RWPE2 (cell line): ENCODE results near the gene PHACTR1.

Source experiments
- ATAC-seq: fragments of 200-7000 bp; cut with Tn5 transposase; 3 replicates; pipeline ENCODE4 v1.9.1; 2021; ENCODE audit warnings: low read depth
- DNase-seq: peaks from one replicate; pipeline ENCODE4 v3.0.0-alpha.2; 2020; ENCODE audit warnings: low spot score
- H3K27ac ChIP-seq: fragments of 450-650 bp; 2 replicates; pipeline ENCODE4 v1.5.1; 2017; ENCODE audit warnings: mild to moderate bottlenecking; ENCODE audit not compliant: poor library complexity, severe bottlenecking
- H3K27me3 ChIP-seq: fragments of 250-450 bp; sonication (Bioruptor Pico); 2 replicates; pipeline ENCODE4 v1.5.1; 2021; ENCODE audit warnings: mild to moderate bottlenecking, moderate library complexity; ENCODE audit not compliant: insufficient read depth, poor library complexity, severe bottlenecking
- H3K36me3 ChIP-seq: fragments of 250-450 bp; sonication (Bioruptor Pico); 2 replicates; pipeline ENCODE4 v1.5.1; 2020; ENCODE audit warnings: low read depth, mild to moderate bottlenecking, moderate library complexity
- H3K4me1 ChIP-seq: fragments of 250-450 bp; sonication (Bioruptor Pico); 2 replicates; pipeline ENCODE4 v1.5.1; 2021; ENCODE audit warnings: mild to moderate bottlenecking, moderate library complexity; ENCODE audit not compliant: insufficient read depth, poor library complexity, severe bottlenecking
- H3K4me3 ChIP-seq: fragments of 250-450 bp; sonication (Bioruptor Pico); 2 replicates; pipeline ENCODE4 v1.5.1; 2021; ENCODE audit warnings: mild to moderate bottlenecking, moderate library complexity; ENCODE audit not compliant: severe bottlenecking
- H3K9me3 ChIP-seq: fragments of 250-450 bp; sonication (Bioruptor Pico); 2 replicates; pipeline ENCODE4 v1.5.1; 2021; ENCODE audit warnings: mild to moderate bottlenecking, moderate library complexity; ENCODE audit not compliant: severe bottlenecking
- CTCF ChIP-seq: fragments of 450-650 bp; IDR thresholded peaks from one replicate; pipeline ENCODE4 v1.5.1; 2017; ENCODE audit warnings: mild to moderate bottlenecking, moderate library complexity; ENCODE audit not compliant: poor library complexity, severe bottlenecking

The PHACTR1 gene

DNA sequence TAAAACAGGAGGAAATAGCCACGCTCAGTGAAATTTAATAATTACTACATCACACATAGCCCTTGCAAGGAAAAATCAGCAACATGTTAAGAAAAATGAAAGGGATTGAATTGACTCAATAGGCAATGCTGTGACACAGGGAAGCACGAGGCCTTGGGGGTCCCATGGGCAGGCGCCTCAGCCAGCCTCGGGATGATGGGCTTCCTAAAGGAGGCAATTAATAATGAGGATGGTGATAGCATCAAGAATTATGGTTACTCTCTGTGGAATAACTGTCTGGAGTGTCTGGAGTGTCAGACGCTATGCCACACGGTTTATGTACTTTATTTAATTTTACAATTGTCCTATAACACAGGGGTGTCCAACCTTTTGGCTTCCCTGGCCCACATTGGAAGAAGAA lies 481.6 kb downstream of the PHACTR1 start:
- ATAC-seq (no peak), DNase-seq (no peak)
- Histone ChIP-seq H3K36me3 (no peaks in the 10 kb centered on the region), H3K4me1 (no peaks in the 10 kb centered on the region), H3K4me3 (no peak overlapping the region), H3K27ac (no peak overlapping the region), H3K27me3 (peaks cover 2% of the 10 kb centered on the region), H3K9me3 (no peaks in the 10 kb centered on the region)
- TF ChIP-seq CTCF: no peak

DNA sequence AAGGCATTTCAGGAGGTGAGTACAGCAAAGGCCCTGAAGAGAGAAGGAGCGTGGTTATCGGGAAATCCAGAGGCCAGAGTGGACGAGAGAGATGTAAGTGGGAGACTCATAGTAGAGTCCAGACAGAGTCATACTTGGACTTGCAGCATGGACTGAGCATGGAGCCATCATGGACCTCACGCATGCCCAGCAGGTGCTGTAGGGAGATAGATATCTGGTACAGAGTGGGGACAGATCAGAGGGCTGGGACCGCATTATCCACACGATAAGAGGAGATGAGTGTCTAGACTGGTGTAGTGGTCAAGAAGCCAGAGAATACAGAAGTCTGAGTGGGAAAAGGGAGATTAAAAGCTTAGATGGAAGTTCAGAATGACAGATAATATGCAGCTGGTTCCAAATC lies 484.8 kb downstream of the PHACTR1 start:
- H3K4me3 ChIP-seq: no peak overlapping the region
- H3K4me1 ChIP-seq: no peaks in the 10 kb centered on the region
- H3K36me3 ChIP-seq: no peaks in the 10 kb centered on the region
- peaks cover 5% of the 10 kb centered on the region for H3K27me3 ChIP-seq
- no peak for TF ChIP-seq CTCF
- DNase-seq: no peak
- no peak overlapping the region for H3K27ac ChIP-seq
- no peak for ATAC-seq
- H3K9me3 ChIP-seq: no peaks in the 10 kb centered on the region

- TF ChIP-seq CTCF: no peak
- Histone ChIP-seq H3K27me3 (peaks cover 5% of the 10 kb centered on the region), H3K27ac (no peak overlapping the region), H3K4me3 (no peak overlapping the region), H3K9me3 (no peaks in the 10 kb centered on the region), H3K36me3 (no peaks in the 10 kb centered on the region), H3K4me1 (no peaks in the 10 kb centered on the region)
- ATAC-seq (no peak), DNase-seq (no peak)
These were observed 486.6 kb downstream of the PHACTR1 start for GRCh38 chr6:13203145-13203544.

DNA sequence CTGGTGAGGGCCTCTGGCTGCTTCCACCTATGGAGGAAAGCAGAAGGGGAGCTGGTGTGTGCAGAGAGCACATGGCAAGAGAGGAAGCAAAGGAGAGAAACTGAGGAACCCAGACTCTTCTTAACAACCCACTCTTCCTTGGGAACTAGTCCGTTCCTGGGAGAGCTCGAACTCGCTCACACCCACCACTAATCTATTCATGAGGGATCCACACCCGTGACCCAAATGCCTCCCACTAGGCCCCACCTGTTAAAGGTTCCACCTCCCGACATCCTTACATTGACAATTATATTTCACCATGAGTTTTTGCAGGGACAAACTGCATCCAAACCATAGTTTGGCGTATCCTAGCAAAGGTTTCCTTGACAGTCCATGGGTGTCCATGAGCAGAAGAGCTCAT lies 488.5 kb downstream of the PHACTR1 start:
- Histone ChIP-seq H3K4me3 (no peak overlapping the region), H3K9me3 (no peaks in the 10 kb centered on the region), H3K27me3 (peaks cover 5% of the 10 kb centered on the region), H3K36me3 (no peaks in the 10 kb centered on the region), H3K4me1 (no peaks in the 10 kb centered on the region), H3K27ac (no peak overlapping the region)
- DNase-seq (no peak), ATAC-seq (no peak)
- no peak for TF ChIP-seq CTCF

DNA sequence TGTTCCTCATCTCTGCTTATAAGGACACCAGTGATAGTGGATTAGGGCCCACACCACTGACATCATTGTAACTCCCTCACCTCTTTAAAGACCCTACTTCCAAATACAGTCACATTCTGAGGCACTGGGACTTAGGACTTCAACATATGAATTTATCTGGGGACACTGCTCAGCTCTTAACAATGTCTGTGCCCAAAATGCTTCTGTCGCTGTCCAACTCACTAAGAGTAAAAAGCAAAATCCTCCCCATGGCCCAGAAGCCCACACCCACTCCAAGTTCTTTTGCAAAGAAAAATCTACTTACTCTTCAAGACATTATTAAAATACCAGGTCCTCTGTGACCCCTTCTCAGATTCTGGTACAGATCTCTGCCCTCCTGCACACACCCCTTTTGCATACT lies 495.5 kb downstream of the PHACTR1 start:
- Histone ChIP-seq H3K4me3 (no peak overlapping the region), H3K27ac (no peak overlapping the region), H3K9me3 (no peaks in the 10 kb centered on the region), H3K4me1 (no peaks in the 10 kb centered on the region), H3K36me3 (no peaks in the 10 kb centered on the region), H3K27me3 (peaks cover 7% of the 10 kb centered on the region)
- DNase-seq: no peak
- TF ChIP-seq CTCF: no peak
- ATAC-seq: no peak
